Ascending aorta (tissue), 2 donors: ENCODE results near the gene ARL15. TPM values are rescaled to one million over a fixed set of nuclear protein-coding genes. Genes with fewer than 3 reads are reported as not detected.

ENCODE experiments used
- DNase-seq, 2 donors: peaks; one replicate each; pipeline ENCODE4 v3.0.0-alpha.2; 2019; ENCODE audit warnings: low spot score in 2 of 2
- H3K27ac ChIP-seq, 2 donors: fragments of 200-600 bp; sonication (generic); one replicate each; pipeline ENCODE4 v1.5.1; 2016 to 2017; ENCODE audit warnings: mild to moderate bottlenecking in 1 of 2
- H3K27me3 ChIP-seq: fragments of 200-600 bp; sonication (generic); one replicate; pipeline ENCODE4 v1.5.1; 2017
- H3K36me3 ChIP-seq, 2 donors: fragments of 200-600 bp; sonication (generic); one replicate each; pipeline ENCODE4 v1.5.1; 2016
- H3K4me1 ChIP-seq, 2 donors: fragments of 200-600 bp; sonication (generic); one replicate each; pipeline ENCODE4 v1.5.1; 2016 to 2017; ENCODE audit warnings: mild to moderate bottlenecking in 1 of 2
- H3K4me3 ChIP-seq, 2 donors: fragments of 200-600 bp; sonication (generic); one replicate each; pipeline ENCODE4 v1.5.1; 2016 to 2017; ENCODE audit warnings: mild to moderate bottlenecking in 1 of 2
- H3K9me3 ChIP-seq, 2 donors: fragments of 200-600 bp; sonication (generic); one replicate each; pipeline ENCODE4 v1.5.1; 2016
- CTCF ChIP-seq, 3 experiments: fragments of 200-600 bp in 2 of 3; fragments of 450-650 bp in 1 of 3; sonication (generic) in 2 of 3; IDR thresholded peaks; one replicate each; pipeline ENCODE4 v1.5.1; 2016 to 2019; ENCODE audit warnings: antibody characterized with exemption in 3 of 3, mild to moderate bottlenecking in 1 of 3, moderate library complexity in 1 of 3
- intact Hi-C: fragments of 100-400 bp; cut with DNase I; formaldehyde crosslinking; loops from one replicate; pipeline ENCODE4 v1.15.1; 2023
- total RNA-seq: library from RNA; depleted of rRNA; stranded (reverse); fragments of >200 nt; gene quantifications from one replicate; pipeline ENCODE4 v1.1.0, GENCODE V29; 2016

The ARL15 gene
- total RNA-seq, 1 donor from 2014 or later: 12.5 TPM

- H3K27ac ChIP-seq: no peak overlapping the region
- DNase-seq: no peak
- H3K4me3 ChIP-seq: no peak overlapping the region
- H3K36me3 ChIP-seq: no peaks in the 10 kb centered on the region
- intact Hi-C loops: no loop called here
- H3K4me1 ChIP-seq: no peaks in the 10 kb centered on the region
- TF ChIP-seq CTCF (IDR thresholded peaks at IDR 0.05): no peak
- H3K27me3 ChIP-seq: no peaks in the 10 kb centered on the region
- no peaks in the 10 kb centered on the region for H3K9me3 ChIP-seq
Measured at GRCh38 chr5:54004697-54005096, 305.7 kb downstream of the ARL15 start.

GRCh38 chr5:54002779-54003178 lies 307.6 kb downstream of the ARL15 start:
- H3K4me1 ChIP-seq: no peaks in the 10 kb centered on the region
- no peaks in the 10 kb centered on the region for H3K36me3 ChIP-seq
- no peak overlapping the region for H3K4me3 ChIP-seq
- H3K9me3 ChIP-seq: no peaks in the 10 kb centered on the region
- no peaks in the 10 kb centered on the region for H3K27me3 ChIP-seq
- no peak overlapping the region for H3K27ac ChIP-seq
- intact Hi-C loops: no loop called here
- TF ChIP-seq CTCF (IDR thresholded peaks at IDR 0.05): no peak
- no peak for DNase-seq

- no peak for DNase-seq
- intact Hi-C loops: no loop called here
- Histone ChIP-seq H3K27me3 (no peaks in the 10 kb centered on the region), H3K4me1 (no peaks in the 10 kb centered on the region), H3K36me3 (no peaks in the 10 kb centered on the region), H3K9me3 (no peaks in the 10 kb centered on the region), H3K4me3 (no peak overlapping the region), H3K27ac (no peak overlapping the region)
- no peak for TF ChIP-seq CTCF (IDR thresholded peaks at IDR 0.05)
Measured at GRCh38 chr5:54001976-54002775, 308.2 kb downstream of the ARL15 start.

- H3K9me3 ChIP-seq: no peaks in the 10 kb centered on the region
- TF ChIP-seq CTCF (IDR thresholded peaks at IDR 0.05): no peak
- H3K36me3 ChIP-seq: no peaks in the 10 kb centered on the region
- DNase-seq: no peak
- H3K27ac ChIP-seq: no peak overlapping the region
- intact Hi-C loops: no loop called here
- no peaks in the 10 kb centered on the region for H3K4me1 ChIP-seq
- no peaks in the 10 kb centered on the region for H3K27me3 ChIP-seq
- no peak overlapping the region for H3K4me3 ChIP-seq
Measured at GRCh38 chr5:54000011-54000410, 310.4 kb downstream of the ARL15 start.

- no peak for TF ChIP-seq CTCF (IDR thresholded peaks at IDR 0.05)
- H3K36me3 ChIP-seq: no peaks in the 10 kb centered on the region
- DNase-seq: no peak
- no peaks in the 10 kb centered on the region for H3K9me3 ChIP-seq
- H3K4me1 ChIP-seq: no peaks in the 10 kb centered on the region
- intact Hi-C loops: loop anchor here (10.0 kb wide), 1 partner anchor 167 kb away; no protein-coding TSS in a partner anchor
- H3K27ac ChIP-seq: no peak overlapping the region
- no peaks in the 10 kb centered on the region for H3K27me3 ChIP-seq
- H3K4me3 ChIP-seq: no peak overlapping the region
Measured at GRCh38 chr5:53997736-53998627, 312.4 kb downstream of the ARL15 start.
